ENCODE measurements around the gene CABP4.

Gene CABP4

DNA sequence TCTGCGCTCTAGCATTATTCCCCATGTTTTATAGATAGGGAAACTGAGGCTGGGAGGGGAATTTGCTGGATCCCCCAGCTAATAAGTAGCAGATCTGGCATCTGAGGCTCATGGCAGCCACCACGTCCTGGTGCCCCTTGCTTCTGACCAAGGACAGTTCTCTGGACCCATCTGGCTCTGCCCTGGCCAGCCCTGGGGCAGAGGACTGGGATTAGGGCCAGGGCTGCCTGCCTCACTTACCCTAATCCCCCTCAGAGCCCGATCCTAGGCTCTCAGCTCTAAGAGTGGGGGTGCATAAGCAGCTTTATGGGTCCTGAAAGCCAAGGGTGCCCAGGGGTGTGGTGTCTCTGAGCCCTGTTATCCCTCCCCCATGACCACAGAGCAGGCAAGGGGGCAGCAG is at the start of gene CABP4:
Gene CABP4, plus strand, starts transcription at position 301 of the 400 bp plus-strand sequence. Its CDS starts 70 bp downstream, at position 371.
- no peak for DNase-seq

GRCh38 chr11:67405688-67406339 is 49.3 kb upstream of the CABP4 start:
- DNase-seq, result no peak

DNA sequence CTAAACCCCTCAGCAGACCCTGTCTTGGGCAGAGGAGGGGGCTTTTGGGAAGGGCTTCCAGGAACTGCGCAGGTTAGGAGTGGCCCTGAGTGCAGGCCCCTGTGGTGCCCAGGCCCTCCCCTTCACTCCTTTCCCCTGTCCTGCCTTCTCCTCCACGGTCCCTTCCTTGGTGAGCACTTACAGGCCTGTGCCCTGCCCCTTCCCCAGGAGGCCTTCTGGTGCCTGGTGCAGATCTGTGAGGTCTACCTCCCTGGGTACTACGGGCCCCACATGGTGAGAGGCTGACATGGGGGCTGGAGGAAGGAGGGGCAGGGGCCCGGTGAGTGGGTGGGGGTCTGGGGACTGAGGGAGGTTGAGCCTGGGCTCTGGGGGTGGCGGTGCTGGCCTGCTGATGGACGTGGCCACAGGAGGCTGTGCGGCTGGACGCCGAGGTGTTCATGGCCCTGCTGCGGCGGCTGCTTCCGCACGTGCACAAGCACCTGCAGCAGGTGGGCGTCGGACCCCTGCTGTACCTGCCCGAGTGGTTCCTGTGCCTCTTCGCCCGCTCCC is 48.7 kb upstream of the CABP4 start:
- no peak for DNase-seq

DNA sequence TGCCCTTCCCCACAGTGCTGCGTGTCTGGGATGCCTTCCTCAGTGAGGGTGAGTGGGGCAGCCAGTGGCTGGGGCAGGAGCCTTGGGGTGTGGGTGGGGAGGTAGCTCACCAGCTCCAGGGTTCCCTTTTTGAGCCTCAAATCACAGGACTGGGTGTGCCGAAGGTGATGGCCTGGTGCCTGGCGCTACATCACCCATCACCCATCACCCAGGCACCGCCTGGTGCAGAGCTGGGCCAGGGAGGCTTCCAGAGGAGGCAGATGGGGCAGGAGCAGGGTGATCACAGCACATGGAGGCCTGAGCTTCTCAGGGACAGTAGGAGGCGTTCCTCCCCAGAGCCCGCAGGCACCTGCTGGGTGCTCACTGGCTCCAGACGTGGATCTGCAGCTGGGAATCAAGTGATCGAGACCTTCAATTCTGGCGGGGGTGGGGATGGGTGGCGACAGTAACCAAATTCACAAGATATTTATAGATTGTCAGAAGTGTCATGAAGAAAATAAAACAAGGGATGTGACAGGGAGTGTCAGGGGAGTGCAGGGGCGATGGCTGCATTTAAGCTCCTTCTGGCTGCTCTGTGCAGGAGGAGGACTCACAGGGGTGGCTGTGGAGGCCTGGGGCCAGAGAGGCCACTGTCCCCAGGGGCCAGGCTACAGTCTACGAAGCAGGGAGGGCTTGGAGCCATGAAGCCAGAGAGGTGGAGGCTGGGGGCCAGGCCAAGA is 48.0 kb upstream of the CABP4 start:
- DNase-seq, result peak; percentile 66 to 80

GRCh38 chr11:67407688-67408163 is 47.4 kb upstream of the CABP4 start:
- DNase-seq, result no peak

GRCh38 chr11:67408437-67409200 is 46.5 kb upstream of the CABP4 start:
- no peak for DNase-seq

DNA sequence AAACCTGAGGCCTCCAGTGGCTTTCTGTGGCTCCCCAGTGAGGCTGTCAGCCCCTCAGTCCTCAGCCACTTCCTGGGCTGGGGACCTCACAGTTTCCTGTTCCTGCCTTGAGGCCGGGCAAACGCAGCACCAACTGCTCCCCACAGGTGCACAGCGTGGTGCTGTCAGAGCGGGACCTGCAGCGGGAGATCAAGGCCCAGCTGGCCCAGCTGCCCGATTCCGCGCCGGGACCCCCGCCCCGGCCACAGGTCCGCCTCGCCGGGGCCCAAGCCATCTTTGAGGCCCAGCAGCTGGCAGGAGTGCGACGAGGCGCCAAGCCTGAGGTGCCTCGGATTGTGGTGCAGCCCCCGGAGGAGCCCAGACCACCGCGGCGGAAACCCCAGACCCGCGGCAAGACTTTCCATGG is 45.9 kb upstream of the CABP4 start:
- no peak for DNase-seq

DNA sequence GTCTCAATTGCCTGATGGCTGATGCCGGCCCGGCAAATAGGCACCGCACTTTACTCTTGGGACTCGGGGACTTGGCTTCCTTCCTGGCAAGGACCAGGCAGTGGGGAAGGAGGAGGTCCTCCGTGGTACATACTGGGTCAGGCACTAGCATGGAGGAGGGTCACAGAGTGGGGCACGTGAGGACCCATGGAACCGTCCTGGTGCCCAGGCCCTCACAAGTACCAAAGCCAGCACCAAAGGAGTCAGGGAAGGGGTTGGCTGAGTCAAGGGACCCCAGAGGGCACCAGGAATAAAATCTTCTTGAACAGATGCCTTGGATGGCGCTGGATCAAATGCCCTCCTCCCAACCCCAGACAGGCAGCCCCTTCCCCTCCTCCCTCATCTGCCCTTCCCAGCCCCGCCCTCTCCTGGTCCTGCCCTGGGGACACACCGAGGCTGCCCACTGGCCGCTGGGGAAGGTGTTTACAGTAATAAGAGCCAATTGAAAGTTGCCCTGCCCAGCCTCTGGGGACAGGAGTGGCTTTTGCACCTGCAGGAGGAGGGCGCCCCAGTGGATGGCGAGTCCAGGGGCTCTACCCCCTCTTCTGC is 45.3 kb upstream of the CABP4 start:
- DNase-seq, result peak; percentile 49 to 57

DNA sequence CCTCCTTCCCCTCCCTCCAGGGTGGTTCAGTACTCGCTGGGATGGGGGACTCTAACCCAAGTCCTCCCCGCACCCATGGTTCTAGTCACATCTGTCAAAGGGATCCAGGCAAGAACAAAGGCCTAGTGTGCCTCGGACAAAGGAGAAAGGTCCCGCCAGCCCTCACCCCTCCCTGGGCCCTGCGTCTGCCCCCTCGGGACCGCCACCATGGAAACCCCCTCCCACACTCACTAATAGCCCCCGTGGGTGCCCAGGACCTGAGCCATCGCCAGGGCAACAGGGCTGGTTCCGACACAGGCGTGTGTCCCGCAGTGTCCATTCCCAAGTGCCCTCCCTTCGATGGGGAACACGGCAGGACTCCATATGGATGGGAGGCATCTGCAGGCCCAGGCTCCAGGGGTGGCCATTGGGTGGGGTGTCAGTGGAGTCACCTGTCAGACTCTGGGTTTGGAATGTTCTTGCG is 44.8 kb upstream of the CABP4 start:
- no peak for DNase-seq

- no peak for DNase-seq
Observed at GRCh38 chr11:67410984-67411784, 44.0 kb upstream of the CABP4 start.

DNA sequence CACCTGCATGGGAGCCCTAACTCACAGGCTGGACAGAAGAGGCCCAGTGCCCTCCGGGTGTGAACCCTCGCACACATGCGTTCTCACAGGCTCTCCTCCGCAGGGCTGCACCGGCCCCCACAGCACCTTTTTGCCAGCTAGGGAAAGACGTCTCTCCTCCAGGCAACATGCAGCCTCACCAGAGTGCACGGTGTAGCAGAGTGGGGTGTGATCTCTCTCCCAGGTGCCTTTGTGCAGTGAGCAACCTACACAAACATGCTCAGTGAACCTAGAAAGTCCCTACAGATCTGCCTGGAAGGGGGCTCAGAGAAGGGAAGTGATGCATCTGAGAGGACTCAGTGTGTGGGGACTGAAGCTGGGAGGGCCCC is 43.4 kb upstream of the CABP4 start:
- no peak for DNase-seq

DNA sequence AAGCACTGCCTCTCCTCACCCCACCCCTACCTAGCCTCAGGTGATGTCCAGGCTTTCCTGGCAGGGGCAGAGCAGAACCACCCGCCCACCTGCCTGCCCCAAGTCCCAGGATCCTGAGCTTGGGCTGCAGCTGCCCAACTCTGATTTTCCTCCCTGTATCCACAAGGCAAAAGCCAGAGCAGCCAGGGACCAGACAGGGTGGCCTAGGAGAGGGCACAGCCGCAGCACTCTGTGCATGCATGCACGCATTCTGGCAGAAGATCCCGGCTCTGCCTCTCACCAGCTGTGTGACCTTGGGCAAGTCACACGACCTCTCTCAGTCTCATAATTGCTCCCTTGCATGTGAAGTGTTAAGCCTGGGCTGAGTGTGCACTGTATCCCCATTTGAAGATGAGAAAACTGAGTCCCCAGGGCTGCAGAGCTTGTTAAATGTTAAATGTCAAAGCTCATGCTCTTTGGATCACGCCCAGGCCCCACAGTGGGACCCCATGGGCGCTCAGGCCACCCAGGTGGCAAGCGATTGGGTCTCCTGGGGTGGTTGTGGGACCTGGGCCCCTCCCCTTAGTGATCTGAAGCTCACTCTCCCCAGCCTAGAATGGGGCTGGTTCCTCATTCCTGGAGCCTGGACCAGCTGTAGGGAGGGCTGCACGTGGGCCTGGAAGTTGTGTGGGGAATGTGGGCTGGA is 42.5 kb upstream of the CABP4 start:
- no peak for DNase-seq

DNA sequence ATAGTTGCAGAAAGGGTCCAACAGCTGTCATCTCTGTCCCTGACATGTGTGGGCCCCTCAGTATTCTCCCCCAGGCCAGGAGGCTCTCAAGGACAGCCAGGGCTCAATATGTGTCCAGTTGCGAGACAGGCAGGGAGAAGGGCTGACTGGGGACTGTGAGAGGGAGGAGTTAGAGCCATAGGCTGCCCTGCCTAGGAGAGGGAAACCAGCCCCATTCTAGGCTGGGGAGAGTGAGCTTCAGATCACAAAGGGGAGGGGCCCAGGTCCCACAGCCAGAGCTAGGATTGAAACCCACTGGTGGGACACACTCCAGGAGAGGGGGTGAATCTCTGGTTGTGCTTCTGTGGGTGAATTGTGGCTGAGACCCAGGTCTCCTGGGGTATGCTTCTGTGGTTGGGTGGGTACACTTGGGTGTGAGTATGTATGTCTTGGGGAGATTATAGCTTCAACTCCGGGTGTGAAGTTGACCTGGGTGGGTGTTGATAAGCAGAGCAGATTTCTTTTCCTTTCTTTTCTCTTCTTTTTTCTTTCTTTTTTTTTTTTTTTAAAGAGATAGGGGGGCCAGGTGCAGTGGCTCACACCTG is 41.8 kb upstream of the CABP4 start:
- no peak for DNase-seq

GRCh38 chr11:67415501-67416304 is 39.5 kb upstream of the CABP4 start, which contains the start of gene CARNS1:
TSS of gene CARNS1 (plus strand) at chr11:67415678. CDS start at chr11:67416200, 522 bp downstream.
- DNase-seq, result no peak

GRCh38 chr11:67416416-67417335 is 38.5 kb upstream of the CABP4 start:
- DNase-seq, result peak; percentile 67 to 79

DNA sequence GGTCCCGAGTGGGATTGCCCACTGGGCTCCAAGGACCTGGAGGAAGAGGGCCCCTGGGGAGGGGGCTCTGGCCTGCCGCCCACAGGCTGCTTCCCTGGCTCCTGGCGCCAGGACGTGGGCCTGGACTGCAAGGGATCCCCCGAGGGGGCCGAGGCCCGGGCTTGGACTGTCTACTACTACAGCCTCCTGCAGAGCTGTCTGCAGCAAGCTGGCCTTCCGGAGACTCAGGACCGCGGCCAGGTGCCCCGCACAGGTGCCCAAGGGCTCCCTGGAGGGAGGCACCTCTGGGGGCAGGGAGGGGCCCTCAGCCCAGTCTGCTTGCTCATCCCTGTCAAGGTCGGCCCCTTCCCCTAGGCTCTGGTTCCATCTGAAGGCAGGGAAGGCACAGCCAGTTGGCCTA is 37.7 kb upstream of the CABP4 start:
- DNase-seq, result no peak

DNA sequence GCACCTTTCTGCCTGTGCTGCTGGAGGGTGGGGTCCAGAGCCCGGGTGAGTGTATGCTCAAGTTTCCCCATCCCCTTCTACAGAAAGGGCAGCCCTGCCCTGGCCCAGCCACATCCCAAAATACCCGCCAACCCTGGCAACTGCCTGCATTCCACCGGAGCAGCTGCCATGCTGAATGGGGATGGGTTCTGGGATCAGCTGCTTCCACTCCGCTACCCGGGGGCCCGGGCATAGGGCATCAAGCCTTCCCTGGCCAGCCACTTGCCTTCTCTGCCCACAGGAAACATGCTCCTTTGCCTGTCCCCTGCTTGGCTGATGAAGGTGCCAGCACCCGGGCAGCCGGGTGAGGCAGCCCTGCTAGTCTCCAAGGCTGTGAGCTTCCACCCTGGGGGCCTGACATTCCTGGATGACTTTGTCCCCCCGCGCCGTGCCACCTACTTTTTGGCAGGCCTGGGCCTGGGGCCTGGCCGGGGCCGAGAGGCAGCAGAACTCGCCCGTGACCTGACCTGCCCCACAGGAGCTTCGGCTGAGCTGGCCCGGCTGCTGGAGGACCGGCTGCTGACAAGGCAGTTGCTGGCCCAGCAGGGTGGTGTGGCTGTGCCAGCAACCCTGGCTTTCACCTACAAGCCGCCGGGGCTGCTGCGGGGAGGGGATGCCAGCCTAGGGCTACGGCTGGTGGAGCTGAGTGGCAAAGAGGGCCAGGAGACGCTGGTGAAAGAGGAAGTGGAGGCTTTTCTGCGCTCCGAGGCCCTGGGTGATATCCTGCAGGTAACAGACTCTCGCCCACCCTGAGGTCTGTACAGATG is 36.5 kb upstream of the CABP4 start:
- no peak for DNase-seq
